HG02885 (cell line): ENCODE data around the gene POLRMT.

Experiments used
- ATAC-seq: cut with Tn5 transposase; IDR thresholded peaks from one replicate; pipeline ENCODE4 v1.9.1; 2021; ENCODE audit warnings: mild to moderate bottlenecking; ENCODE audit not compliant: unreplicated experiment, poor library complexity

POLRMT gene

DNA sequence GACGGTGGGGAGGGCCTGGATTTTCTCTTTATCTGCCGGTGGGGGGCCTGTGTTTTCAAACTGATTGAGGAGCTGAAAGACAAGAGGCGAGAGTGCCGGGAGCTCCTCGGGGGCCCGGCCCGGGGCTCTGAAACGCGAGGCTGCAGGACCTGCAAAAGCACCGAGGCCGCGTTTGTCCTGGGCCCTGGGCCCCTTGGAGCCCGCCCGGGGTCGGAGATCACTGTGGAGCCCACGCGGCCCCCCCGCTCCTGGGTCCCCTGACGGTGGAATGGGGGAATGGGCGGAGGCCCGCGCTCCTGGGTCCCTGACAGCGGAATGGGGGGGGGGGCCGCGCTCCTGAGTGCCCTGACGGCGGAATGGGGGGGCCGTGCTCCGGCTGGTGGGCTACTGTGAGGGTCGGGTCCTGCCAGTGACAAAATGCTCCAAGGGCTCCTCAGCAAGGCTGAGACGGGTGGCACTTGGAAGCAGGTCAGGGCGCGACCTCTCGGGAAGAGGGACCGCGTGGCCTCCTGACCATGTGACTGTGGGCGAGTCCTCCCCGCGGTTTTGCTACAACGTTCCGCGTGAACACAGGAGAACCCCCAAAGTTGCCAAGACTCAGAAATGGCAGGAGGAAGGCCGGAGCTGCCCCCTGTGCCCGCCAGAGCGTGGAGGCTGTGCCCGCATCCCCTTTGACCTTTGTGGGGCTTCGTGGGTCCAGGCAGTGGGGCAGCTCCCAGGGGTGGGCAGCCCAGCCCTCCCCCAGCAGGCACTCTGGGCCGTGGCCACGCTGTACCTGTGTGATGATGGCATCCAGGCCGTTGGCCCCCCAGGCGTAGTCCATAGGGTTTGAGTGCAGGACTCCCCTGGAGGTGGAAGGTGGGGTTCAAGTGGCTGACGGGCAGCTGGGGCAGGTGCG, 15.8 kb upstream of the POLRMT start:
- ATAC-seq = no peak

DNA sequence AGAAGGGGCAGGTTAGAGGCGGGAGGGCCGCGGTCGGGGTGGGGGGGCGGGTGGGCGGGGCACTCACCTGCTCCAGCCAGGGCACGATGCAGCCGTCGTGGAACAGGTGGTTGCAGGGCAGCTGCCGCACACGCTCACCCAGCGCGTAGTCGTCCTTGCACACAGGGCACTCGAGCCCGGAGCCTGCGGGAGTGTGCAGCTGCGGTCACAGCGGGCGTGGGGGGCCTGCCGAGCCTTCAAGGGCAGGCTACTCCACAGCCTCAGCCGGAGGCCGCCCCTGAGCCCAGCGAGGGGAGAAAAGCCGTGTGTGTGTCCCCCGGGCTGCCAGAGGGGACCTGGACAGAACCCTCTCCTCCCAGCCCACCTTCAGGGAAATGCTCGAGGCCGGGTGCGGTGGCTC, 15.0 kb upstream of the POLRMT start:
- no peak for ATAC-seq

DNA sequence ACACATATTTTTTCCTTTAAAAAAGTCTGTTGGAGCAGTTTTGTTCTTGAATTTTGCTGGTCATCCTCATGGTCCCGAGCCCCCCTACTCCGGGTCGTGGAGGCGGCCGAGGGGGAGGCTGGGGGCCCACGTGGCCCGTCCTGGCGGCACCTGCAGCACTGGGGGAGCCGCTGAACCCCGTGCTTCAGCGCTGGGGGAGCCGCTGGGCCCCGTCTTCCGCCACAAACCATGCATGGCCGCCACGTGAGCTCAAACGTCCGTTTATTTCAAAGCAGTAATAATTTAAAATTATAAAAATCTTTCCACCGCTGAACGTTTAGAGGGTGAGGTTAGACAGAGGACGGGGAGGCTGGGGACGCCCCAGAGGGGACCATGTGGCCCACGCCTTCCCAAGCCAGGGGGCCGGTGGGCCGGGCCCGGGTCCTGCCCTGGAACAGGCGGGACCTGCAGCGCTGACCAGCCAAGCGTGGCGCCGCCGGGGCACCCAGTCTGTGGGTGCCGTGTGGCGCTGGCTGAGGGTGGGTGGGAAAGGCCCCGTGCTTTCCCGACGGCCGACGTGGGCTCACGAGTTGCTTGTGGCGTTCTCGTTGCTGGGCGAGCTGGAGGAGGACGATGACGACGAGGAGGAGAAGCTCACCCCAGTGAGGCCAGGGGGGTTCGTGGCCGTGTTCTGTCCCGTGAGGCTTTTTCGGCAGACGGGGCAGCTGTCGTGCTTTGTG, 14.4 kb upstream of the POLRMT start:
- ATAC-seq = no peak

DNA sequence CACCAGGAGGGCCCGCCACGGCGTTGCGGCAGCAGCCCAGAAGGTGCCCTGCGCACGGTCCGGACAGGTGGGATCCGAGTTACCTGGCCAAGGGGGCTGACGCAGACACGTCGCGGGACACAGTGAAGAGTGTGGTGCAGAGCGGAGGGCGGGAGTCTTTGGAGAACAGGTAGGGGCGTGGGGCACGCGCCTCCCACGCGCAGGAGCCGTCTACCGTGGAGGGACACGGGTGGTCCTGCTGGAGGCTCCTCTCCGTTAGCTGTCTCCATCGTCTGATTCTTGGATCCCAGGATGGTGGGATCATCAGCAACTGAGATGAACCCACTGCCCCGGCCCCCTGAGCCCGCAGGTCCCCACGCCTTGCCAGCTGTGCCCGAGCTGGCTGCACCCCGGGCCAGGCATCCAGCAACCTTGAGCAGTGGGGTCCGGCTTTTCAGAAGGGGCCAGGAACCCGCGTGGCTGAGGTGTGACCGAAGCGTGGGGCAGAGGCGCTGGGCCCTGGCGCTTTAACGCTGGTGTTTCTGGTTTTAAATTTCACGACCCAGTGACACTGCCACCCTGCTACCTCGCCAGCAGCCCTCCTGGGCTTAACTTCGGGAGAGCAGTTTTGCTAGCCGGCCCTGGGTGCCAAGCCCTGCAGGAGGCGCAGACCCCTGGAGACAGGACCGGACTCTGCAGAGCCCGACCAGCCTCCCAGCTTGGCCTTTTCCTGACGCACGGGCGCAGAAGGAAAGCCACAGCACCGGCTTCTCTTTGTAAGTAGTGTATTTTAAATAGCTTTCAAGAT, 13.6 kb upstream of the POLRMT start:
- no peak for ATAC-seq

DNA sequence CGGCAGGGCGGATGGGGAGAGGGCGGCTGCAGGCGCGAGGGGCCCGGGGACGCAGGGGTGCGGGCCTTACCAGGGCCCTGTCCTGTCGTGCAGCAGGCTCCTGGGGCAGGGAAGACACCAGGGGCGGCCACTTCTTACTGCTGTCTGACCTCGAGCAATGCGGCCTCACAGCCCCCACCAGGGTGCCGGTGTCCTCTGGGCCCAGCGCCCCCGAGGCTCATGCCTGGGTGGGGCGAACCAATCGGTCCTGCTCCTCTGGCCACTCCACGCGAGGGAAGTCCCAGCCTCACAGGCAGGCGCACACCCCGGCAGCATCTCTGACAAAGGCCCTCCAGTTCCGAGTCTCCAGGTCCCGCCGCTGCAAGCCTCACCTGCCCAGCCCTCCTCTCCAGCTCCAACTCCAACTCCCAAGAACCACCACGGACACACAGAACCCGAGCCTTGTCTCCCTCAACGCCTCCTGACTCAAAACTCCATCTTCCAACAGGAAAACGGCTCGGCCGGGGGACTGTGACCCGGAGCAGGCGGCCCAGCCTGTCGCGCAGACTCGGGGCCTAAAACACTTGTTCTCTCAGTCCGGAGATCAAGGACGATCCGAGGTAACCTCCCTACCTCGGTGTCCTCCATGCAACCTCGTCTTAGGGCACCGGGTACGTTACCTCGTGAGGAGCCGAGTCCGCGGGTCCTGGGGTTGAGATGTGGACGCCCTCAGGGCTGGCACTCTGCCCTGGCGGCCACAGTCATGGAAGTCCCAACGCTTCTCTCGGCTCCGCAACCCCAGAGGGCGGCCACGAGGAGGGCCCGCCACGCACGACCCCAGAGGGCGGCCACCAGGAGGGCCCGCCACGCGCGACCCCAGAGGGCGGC, 12.8 kb upstream of the POLRMT start:
- ATAC-seq = no peak

DNA sequence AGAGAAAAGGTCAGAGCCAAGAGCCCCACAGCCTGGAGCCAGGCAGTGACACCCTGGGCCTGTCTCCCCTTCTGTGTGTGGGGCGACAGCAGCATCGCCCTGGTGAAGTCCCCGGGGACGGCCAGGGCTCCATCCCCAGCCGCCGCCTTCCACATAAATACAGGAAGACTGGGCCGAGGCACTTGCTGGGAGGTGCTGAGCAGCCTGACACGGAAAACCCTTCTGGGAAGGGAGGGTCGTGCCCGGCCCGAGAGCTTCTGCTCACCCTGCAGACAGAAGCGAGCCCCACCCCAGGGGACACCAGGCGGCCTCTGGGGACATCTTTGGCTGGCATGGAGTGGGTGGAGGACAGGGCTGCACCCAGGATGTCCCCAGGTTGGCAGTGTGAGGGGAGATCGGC, 11.5 kb upstream of the POLRMT start:
- no peak for ATAC-seq

DNA sequence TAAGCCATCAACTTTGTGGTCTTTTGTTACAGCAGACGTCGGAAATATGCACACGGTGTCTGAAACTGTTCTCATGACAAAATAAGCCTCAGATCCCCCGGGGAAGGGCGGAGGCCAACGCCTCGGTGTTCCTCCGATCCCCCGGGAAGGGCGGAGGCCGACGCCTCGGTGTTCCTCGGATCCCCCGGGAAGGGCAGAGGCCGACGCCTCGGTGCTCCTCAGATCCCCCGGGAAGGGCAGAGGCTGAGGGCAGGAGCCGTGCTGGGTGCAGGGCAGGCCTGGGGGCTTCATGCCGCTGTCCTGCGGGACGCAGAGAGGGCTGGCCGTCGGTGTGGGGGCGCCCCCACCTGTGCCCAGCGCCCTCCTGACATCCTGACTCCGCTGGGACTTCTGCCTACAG, 11.0 kb upstream of the POLRMT start:
- ATAC-seq = no peak

DNA sequence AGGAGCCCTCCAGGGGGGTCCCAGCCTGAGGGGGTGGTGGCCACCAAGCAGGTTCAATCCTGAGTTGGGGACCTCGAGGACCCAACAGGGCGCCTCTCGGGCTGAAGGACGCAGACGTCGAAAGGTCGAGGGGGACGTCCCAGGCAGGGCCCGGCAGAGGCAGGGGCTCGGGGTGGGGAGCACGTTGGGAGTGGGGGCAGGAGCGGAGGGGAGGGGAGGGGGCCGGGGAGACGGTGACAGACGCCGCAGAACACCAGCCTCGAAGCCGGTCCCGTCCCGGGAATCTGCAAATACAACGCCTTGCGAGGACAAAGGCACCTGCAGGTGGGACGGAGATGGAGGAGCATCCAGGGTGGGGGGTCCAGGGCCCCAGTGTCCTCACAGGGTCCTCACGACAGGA, 10.4 kb upstream of the POLRMT start:
- no peak for ATAC-seq

DNA sequence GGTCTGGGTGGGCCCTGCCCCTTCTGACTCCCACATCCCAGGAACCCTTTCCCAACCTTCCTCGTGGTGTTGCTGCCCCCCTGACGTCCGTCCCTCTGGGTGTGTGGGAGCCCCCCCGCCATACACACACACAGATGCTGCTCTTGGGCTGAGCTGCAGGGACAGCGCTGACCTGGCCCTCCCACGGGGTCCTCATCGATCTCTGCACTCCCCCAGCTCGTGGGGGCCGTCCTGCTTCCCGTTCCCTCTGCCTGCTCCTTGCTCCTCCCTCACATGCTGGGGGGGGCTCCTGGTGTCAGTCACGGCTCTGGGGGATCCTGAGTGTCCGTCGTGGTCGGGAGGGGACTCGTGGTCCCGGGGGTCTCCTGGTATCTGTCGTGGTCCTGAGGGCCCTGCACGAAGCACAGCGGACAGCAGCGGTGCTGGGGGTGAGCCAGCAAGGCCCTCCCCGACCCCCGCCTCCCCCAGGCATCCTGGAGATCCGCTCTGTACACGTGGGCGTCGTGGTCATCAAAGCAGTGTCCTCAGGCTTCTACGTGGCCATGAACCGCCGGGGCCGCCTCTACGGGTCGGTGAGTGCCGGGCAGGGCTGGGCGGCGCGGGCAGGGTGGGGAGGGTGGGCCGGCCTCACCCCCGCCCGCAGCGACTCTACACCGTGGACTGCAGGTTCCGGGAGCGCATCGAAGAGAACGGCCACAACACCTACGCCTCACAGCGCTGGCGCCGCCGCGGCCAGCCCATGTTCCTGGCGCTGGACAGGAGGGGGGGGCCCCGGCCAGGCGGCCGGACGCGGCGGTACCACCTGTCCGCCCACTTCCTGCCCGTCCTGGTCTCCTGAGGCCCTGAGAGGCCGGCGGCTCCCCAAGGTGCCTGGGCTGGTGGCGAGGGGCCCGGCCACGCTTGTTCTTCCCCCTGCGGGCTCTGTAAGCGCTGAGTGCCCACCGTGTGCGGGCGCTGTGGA, 9.7 kb upstream of the POLRMT start:
- no peak for ATAC-seq

DNA sequence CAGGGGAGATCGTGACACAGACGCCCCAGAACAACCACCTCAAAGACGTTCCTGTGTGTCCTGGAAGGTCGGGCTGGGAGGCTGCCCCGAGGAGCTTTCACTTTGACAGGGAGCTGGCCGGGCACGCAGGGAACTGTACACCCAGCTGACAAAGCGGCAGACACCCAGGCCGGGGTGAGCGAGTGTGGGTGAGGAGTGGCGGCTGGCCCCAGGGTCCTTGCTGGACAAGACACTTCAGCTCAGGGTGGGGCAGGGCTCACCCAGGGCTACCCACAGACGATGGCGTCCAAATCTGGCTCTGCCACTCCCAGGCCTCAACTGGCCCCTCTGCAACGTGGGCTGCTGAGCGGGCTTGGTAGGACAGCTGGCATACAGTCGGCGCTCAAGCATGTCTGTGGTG, 8.4 kb upstream of the POLRMT start:
- no peak for ATAC-seq

DNA sequence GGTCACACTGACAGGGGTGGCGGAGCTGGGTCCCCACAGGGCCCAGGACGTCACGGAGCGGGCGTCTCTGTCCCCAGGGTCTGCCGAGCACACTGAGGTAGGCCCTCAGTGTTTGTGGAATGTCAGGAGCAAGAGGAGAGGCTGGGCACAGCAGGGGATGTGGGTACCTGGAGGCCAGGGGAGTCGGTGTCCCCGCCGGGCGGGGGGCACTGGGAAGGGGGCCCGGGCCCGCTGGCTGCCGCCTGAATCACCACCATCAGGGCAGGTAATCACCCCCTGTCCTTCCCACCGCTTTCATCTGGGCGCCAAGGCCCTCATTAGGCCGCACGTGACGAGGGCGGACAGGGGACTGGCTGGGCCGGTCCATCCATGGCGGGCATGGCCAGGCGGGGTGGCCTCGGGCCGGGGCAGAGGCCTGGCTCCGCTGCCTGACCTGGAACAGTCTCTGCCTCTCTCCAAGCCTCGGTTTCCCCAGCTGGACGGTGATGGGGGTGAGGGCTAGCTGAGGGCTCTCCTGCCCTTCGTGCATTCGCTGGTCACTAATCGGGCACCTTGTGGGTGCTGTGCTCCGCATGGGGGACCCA, 7.4 kb upstream of the POLRMT start:
- no peak for ATAC-seq

DNA sequence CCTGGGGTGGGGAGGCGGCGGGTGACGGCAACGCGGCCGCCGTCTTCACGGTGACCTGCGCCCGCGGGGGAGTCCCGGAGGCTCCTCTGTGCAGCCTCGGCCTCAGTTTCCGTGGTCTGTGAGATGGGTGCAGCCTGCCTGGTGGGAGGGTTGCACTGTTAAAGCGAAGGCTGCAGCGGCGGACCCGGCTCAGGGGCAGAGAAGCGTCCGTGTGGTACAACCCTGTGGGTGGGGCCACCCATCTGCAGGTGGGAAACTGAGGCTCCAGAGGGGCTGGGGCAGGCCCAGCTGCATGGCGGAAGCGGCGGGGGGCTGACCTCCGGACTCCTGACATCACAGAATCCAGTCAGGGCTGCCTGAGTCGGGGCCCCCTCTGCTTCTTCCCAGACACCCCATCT, 6.8 kb upstream of the POLRMT start:
- ATAC-seq = peak; percentile 11

DNA sequence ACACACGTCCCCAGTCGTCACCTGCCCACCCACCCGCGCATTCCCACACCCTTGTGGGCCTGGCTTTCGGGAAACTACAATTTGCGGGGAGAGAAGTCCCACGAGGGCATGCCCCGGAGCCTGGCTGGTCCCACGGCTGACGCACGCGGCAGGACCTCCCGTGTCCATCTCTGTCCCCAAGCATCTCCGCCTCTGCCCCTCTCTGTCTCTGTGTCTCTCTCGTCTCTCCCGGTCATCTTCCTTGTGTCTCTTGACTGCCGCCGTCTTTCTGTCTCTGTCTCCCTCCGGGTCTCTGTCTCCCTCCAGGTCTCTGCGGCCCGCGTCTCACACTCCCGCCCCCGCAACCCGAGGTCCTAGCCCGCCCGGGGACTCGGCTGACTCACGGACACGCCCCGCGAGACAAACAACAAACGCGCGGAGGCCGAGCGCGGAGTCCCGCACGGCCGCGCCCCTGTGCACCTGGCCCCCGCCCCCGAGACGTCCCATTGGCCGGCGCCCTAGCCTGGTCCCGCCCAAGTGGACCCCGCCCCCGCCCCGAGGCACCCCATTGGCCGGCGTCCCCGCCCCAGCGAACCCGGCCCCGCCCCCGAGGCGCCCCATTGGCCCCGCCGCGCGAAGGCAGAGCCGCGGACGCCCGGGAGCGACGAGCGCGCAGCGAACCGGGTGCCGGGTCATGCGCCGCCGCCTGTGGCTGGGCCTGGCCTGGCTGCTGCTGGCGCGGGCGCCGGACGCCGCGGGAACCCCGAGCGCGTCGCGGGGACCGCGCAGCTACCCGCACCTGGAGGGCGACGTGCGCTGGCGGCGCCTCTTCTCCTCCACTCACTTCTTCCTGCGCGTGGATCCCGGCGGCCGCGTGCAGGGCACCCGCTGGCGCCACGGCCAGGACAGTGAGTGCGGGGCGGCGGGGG, 6.2 kb upstream of the POLRMT start, which contains the start of gene FGF22:
Gene FGF22, plus strand, starts transcription at position 627 of the 908 bp plus-strand sequence. Its CDS starts 47 bp downstream, at position 674.
- ATAC-seq = peak; percentile 66

DNA sequence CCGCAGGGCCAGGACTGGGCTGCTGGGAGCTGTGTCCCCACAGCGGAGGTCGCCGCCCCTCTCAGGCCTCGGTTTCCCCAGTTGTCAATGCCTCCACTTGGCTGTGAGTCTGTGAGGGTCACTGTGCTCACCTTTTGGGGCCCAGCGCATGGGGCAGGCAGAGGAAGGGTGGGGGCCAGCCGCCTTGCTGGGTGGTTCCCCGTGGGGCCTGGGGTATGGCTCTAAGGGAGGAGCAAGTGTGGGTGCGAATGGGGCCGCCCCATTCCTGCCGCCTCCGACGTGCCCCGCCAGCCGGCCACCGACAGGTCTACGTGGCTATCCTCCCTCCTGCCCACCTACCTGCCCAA, 5.5 kb upstream of the POLRMT start:
- ATAC-seq = no peak

DNA sequence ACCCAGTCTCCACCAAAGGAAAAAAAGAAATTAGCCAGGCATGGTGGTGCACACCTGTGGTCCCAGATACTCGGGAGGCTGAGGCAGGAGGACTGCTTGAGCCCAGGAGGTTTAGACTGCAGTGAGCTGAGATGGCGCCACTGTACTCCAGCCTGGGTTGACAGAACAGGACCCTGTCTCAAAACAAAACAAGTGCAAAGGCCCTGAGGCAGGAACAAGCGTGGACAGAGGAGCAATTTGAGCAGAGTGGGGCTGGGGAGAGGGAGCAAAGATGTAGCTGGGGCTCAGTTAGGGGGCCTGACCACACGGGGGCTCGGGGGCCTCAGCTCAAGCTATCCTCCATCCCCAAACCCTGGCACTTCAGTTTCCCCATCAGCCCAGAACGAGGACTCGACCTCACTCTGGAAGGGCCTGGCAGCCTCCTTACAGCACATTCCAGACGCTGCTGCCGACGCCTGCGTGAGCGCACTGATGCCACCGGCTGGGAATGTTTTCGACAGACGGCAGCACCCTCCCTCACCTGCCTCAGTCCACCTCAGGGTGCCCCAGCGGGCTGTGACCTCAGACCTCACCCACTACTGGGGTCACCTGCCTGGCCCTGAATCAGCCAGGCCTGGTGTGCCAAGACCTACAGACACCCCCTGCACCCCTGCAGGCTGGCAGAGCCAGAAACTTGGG, 1.8 kb upstream of the POLRMT start:
- ATAC-seq = no peak

DNA sequence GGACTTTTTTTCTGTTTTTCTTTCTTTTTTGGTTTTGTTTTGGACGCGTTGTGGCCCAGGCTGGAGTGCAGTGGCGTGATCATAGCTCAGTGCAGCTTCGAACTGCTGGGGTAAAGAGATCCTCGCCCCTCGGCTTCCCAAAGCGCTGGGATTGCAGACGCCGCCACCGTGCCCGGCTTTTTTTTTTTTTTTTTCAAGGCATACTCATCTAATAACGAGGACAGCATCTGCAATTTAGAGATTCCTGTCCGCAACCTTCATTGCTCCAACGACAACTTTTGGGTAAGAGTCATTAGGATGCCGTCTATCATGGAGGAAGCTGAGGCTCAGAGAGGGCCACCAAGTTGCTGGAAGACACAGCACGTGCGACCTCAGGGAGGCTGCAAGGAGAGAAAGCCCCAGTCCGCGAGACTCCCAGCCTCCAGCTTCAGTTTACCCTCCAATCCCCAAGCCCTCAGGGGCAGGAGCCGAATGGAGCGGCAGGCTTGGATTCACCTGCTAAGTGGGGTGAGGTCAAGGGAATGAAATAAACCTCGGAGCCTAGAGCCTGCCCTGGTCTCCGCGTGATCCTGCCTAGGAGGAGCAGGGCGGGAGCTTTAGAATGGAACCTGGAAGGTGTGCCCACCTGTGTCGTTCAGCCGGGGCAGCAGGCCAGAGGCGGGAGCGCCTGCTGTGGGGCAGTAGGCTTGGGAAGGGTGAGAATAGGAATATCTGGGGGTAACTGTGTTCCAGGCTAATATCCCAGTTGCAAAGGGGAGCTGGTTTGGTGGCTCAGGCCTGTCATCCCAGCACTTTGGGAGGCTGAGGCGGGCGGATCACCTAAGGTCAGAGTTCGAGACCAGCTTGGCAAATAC, 676 bp upstream of the POLRMT start:
- no peak for ATAC-seq
